GM18505 (cell line): Measurements from ENCODE around the gene PRDM2.
A peak's percentile ranks its signal among the peaks of the same experiment; 100 is the strongest.

ENCODE experiments used
- ATAC-seq: cut with Tn5 transposase; IDR thresholded peaks from one replicate; pipeline ENCODE4 v1.9.1; 2021; ENCODE audit not compliant: unreplicated experiment
- POLR2A ChIP-seq: IDR thresholded peaks from 4 replicates; pipeline ENCODE4 v1.6.1; 2011; ENCODE audit warnings: borderline replicate concordance; ENCODE audit not compliant: insufficient read depth, insufficient read length; ENCODE audit errors: extremely low read depth

The PRDM2 gene

DNA sequence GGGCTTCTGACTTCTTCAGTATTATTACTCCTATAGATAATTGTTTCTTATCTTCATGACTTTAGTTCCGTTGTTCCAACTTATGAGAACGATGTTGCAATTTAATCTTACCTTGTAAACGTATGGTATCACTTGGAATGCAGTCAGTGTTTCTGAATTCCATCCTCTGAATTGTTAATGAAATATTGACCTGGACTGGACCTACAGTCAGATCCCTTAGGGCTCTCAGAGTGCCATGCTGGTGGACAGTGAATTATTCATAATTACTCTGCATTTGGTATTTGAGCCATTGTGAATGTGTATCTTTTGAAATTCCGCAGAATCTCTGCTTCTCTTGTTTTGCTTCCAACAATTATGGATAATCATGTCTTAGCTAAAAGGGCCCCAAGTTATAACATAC is 72.3 kb downstream of the PRDM2 start:
- no peak for ATAC-seq

DNA sequence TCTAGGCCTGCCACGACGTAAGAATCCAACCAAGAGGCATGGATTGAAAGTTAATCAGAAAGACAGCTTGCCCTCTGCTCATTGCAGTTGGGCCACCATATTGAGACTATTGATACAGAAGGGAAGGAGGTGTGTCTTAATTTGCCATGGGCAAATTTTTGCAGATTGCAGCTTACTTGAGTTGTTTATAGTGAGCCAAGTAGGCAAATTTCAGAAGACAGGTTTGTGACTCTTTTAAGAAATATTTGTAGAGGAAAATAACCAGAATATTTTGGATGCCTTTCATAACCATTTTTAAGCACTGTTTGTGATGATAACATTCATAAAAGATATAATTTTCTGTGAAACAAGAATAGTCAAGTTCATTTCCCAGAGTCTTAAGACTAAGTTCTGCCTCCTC is 74.1 kb downstream of the PRDM2 start:
- no peak for ATAC-seq
- no peak for TF ChIP-seq POLR2A

More for the DNA sequence above, 72.3 kb downstream of the PRDM2 start:
- TF ChIP-seq POLR2A, result no peak

DNA sequence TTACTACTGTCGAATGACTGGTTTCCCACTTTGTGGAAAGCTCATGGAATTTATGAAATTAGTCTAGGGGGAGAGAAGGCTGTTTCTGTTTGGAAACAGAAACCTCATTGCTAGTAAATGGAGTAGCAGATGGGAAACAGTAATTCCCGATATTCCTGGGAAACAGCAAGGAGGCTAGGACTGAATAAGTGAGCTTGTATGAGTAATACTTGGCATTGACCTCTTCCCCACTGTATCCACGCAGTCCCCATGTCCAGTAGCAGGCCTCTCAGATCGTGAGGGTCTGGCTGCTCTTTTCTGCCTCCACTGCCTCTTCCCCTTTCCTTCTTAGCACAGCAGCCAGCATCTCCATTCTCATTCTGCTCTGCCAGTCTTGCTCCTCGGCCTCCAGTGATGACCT is 75.5 kb downstream of the PRDM2 start:
- no peak for ATAC-seq
- TF ChIP-seq POLR2A, result peak; percentile 23

DNA sequence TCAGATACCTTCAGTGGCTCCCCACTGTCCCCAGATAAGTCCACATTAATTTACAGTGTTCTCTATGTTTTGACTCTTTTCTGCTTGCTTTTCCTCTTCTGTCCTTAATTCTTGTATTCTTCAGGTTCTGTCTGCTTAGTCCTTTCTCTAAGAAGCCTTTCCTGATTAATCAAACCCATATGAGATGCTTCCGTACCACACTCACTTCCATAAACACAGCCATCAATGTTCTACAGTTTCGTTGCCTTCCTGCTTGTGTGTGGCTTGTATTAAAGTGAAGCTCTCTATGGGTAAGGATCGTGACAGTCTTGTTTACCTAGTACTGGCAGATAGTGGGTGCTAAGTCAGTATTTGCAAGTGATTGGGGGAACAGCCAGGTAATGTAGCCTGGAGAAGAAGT is 75.9 kb downstream of the PRDM2 start:
- TF ChIP-seq POLR2A, result no peak
- no peak for ATAC-seq

DNA sequence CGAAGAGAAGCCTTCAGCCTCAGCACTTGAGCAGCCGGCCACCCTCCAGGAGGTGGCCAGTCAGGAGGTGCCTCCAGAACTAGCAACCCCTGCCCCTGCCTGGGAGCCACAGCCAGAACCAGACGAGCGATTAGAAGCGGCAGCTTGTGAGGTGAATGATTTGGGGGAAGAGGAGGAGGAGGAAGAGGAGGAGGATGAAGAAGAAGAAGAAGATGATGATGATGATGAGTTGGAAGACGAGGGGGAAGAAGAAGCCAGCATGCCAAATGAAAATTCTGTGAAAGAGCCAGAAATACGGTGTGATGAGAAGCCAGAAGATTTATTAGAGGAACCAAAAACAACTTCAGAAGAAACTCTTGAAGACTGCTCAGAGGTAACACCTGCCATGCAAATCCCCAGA is 78.4 kb downstream of the PRDM2 start:
- TF ChIP-seq POLR2A, result no peak
- ATAC-seq, result no peak

DNA sequence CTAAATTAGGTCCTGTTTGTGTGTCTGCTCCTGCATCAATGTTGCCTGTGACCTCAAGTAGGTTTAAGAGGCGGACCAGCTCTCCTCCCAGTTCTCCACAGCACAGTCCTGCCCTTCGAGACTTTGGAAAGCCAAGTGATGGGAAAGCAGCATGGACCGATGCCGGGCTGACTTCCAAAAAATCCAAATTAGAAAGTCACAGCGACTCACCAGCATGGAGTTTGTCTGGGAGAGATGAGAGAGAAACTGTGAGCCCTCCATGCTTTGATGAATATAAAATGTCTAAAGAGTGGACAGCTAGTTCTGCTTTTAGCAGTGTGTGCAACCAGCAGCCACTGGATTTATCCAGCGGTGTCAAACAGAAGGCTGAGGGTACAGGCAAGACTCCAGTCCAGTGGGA is 79.9 kb downstream of the PRDM2 start:
- no peak for ATAC-seq
- no peak for TF ChIP-seq POLR2A

DNA sequence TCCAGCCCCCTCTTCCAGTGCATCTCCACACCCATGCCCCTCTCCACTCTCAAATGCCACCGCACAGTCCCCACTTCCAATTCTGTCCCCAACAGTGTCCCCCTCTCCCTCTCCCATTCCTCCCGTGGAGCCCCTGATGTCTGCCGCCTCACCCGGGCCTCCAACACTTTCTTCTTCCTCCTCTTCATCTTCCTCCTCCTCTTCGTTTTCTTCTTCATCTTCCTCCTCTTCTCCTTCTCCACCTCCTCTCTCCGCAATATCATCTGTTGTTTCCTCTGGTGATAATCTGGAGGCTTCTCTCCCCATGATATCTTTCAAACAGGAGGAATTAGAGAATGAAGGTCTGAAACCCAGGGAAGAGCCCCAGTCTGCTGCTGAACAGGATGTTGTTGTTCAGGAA is 80.8 kb downstream of the PRDM2 start:
- no peak for ATAC-seq
- TF ChIP-seq POLR2A, result no peak

DNA sequence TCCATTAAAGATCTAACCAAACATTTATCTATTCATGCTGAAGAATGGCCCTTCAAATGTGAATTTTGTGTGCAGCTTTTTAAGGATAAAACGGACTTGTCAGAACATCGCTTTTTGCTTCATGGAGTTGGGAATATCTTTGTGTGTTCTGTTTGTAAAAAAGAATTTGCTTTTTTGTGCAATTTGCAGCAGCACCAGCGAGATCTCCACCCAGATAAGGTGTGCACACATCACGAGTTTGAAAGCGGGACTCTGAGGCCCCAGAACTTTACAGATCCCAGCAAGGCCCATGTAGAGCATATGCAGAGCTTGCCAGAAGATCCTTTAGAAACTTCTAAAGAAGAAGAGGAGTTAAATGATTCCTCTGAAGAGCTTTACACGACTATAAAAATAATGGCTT is 81.2 kb downstream of the PRDM2 start:
- no peak for ATAC-seq
- no peak for TF ChIP-seq POLR2A

DNA sequence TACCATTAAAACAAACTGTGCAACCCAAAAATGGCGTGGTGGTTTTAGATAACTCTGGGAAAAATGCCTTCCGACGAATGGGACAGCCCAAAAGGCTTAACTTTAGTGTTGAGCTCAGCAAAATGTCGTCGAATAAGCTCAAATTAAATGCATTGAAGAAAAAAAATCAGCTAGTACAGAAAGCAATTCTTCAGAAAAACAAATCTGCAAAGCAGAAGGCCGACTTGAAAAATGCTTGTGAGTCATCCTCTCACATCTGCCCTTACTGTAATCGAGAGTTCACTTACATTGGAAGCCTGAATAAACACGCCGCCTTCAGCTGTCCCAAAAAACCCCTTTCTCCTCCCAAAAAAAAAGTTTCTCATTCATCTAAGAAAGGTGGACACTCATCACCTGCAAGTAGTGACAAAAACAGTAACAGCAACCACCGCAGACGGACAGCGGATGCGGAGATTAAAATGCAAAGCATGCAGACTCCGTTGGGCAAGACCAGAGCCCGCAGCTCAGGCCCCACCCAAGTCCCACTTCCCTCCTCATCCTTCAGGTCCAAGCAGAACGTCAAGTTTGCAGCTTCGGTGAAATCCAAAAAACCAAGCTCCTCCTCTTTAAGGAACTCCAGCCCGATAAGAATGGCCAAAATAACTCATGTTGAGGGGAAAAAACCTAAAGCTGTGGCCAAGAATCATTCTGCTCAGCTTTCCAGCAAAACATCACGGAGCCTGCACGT is 82.1 kb downstream of the PRDM2 start:
- no peak for TF ChIP-seq POLR2A
- ATAC-seq, result no peak

DNA sequence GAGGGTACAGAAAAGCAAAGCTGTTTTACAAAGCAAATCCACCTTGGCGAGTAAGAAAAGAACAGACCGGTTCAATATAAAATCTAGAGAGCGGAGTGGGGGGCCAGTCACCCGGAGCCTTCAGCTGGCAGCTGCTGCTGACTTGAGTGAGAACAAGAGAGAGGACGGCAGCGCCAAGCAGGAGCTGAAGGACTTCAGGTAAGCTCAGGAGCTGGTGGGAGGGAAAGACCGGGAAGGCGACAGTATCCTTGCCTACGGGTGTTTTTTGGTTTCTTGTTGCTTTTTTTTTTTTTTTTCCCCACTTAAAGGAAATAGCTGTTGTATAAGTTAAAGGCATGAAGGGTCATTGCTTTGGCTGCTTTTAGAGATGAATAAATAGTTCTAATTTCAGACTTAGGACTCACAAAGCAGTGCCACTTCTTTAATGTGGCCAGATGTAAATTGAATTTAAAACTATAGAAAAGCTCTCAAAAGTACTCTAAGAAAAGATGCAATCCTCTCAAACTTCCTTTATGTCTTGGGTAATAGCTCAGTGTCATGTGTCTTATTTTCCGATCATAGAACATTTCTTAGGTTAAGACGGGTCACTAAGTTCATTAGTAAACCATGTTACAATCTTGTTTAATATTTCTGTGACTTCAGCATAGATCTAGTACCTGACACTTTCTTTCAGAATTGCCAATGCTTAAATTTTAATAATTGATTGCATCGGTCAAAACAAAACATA is 82.8 kb downstream of the PRDM2 start:
- no peak for ATAC-seq
- TF ChIP-seq POLR2A, result no peak

DNA sequence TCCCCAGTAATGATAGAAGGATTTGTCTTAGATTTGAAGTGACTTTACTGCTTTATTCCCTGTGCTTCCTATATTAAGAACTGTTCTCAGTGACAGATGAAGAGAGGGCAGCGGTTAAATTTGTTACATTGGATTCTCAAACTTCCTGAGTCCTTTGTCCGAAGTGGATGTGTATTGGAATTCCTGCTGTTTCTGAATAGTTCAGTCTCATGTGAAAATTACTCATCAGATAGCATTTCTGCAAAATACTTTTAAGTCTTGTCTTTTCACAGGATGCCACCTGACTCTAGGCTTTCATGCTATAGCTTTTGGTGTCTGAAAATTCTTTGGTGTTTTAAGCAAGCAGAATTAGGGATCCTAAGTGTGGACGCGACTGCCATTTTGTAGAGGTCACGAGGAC is 83.6 kb downstream of the PRDM2 start:
- TF ChIP-seq POLR2A, result no peak
- no peak for ATAC-seq

DNA sequence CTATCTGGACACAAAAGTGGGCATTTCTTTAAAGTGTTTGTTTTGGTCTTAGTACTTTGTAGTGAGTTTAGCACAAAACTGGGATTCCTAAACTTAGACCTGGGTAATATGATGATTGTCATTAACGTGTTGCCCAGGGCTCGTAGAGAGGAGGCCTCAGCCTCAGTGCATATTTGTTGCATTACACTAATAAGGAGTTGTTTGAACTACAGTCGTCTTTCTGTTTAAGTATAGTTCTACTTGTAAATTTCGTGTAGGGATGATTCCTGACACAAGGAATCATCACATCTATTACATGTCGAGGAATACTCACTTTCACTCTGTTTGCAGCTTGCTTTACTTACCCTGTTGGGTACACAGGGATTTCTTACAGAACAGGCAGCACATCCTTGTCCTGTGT is 85.0 kb downstream of the PRDM2 start:
- no peak for ATAC-seq
- TF ChIP-seq POLR2A, result peak; percentile 28

DNA sequence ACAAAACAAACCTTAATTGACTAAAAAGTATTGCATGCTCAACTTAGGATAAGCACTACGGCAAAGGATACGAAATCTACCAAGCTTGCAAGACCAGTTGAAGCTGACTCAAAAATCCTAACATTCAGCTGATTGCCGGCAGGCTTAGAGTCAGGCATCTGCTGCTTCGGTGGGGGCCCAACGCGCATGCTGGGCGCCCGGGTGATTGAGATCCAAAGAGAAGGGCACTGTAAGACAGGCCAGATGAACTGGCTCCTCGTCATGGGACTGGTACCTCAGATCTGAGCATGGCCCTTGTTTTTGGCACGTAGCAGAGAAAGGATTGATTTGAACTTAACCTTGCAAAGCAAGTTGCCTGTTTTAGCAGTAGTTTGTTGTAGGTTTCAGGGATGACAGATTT is 86.6 kb downstream of the PRDM2 start:
- no peak for TF ChIP-seq POLR2A
- no peak for ATAC-seq

DNA sequence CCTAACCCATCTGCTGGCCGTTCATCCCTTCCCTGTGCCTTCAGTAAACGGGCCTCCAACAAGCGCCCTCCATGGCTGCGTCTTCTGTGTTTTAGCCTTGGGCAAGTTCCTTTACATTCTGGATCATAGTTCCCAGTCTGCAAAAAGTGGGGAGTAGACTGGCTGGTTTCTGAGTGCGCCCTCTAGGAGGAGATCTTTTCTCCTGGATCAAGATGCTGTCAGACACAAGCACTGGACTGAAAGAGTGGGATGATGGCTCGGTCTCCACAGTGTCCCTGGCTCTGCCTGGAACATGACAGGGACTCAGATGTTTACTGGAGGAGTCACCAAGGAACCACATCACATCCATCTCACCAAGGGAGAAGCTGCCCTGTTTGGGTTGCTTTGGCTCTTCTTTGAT is 88.8 kb downstream of the PRDM2 start:
- ATAC-seq, result no peak

More for the DNA sequence above, 88.8 kb downstream of the PRDM2 start:
- TF ChIP-seq POLR2A, result peak; percentile 32
